ENCODE data around the gene ZNF580.

GRCh38 chr19:55600662-55601028 is 40.2 kb upstream of the ZNF580 start:
- TF ChIP-seq CTCF (IDR thresholded peaks at IDR 0.05) (no peak), POLR2A (IDR thresholded peaks at IDR 0.05) (no peak), POLR2AphosphoS5 (IDR thresholded peaks at IDR 0.05) (no peak)

All from prostate gland (tissue), 2 donors.